GM23338 (cell line): ENCODE data around the gene TNPO1. TPM values are rescaled to one million over a fixed set of nuclear protein-coding genes. Genes with fewer than 3 reads are reported as not detected.
A peak's percentile ranks its signal among the peaks of the same experiment; 100 is the strongest.

Source experiments
- ATAC-seq: fragments of 200-7000 bp; cut with Tn5 transposase; 3 replicates; pipeline ENCODE4 v1.9.1; 2020
- DNase-seq: peaks from one replicate; pipeline ENCODE4 v3.0.0-alpha.2; 2015; ENCODE audit warnings: low spot score
- H2AFZ ChIP-seq: fragments of 200-600 bp; sonication (generic); 2 replicates; pipeline ENCODE4 v1.8.0; 2016; ENCODE audit warnings: antibody characterized with exemption, mild to moderate bottlenecking, moderate library complexity
- H3F3A ChIP-seq: fragments of 200-600 bp; sonication (generic); replicated peaks from 2 replicates; pipeline ENCODE4 v1.8.0; 2017; ENCODE audit warnings: antibody characterized with exemption, mixed run types, low read depth
- H3K27ac ChIP-seq: fragments of 200-600 bp; sonication (generic); 2 replicates; pipeline ENCODE4 v1.6.1; 2016; ENCODE audit warnings: low read depth
- H3K27me3 ChIP-seq: fragments of 200-600 bp; sonication (generic); 2 replicates; pipeline ENCODE4 v1.8.0; 2016; ENCODE audit warnings: mild to moderate bottlenecking, mixed run types, moderate library complexity; ENCODE audit not compliant: insufficient read depth
- H3K36me3 ChIP-seq: fragments of 200-600 bp; sonication (generic); 2 replicates; pipeline ENCODE4 v1.8.0; 2016; ENCODE audit warnings: mild to moderate bottlenecking; ENCODE audit not compliant: insufficient read depth
- H3K4me1 ChIP-seq: fragments of 200-600 bp; sonication (generic); 2 replicates; pipeline ENCODE4 v1.8.0; 2016; ENCODE audit warnings: mild to moderate bottlenecking, moderate library complexity; ENCODE audit not compliant: insufficient read depth
- H3K4me2 ChIP-seq: fragments of 200-600 bp; sonication (generic); 2 replicates; pipeline ENCODE4 v1.7.1; 2017; ENCODE audit warnings: mixed run types
- H3K4me3 ChIP-seq: fragments of 200-600 bp; sonication (generic); 2 replicates; pipeline ENCODE4 v1.6.1; 2016; ENCODE audit warnings: mixed run types
- H3K79me2 ChIP-seq: fragments of 200-600 bp; sonication (generic); replicated peaks from 2 replicates; pipeline ENCODE4 v1.8.0; 2017; ENCODE audit warnings: mild to moderate bottlenecking; ENCODE audit not compliant: insufficient read depth
- H3K9me2 ChIP-seq: fragments of 200-600 bp; sonication (generic); 2 replicates; pipeline ENCODE4 v1.8.0; 2017; ENCODE audit not compliant: insufficient read depth
- H4K20me1 ChIP-seq: fragments of 200-600 bp; sonication (generic); replicated peaks from 2 replicates; pipeline ENCODE4 v1.8.0; 2017; ENCODE audit warnings: mild to moderate bottlenecking; ENCODE audit not compliant: insufficient read depth
- H3K27ac Mint-ChIP-seq: 2 replicates; pipeline ENCODE4 v1.8.0; 2020; ENCODE audit warnings: inconsistent platforms, mild to moderate bottlenecking, moderate library complexity, mixed read lengths
- H3K27me3 Mint-ChIP-seq: 3 replicates; pipeline ENCODE4 v1.8.0; 2022; ENCODE audit warnings: low read depth, mild to moderate bottlenecking, moderate library complexity, mixed read lengths, inconsistent platforms; ENCODE audit not compliant: insufficient read depth, poor library complexity
- H3K36me3 Mint-ChIP-seq: 3 replicates; pipeline ENCODE4 v1.8.0; 2021; ENCODE audit warnings: low read depth, mild to moderate bottlenecking, inconsistent platforms, moderate library complexity, mixed read lengths
- H3K4me1 Mint-ChIP-seq: 3 replicates; pipeline ENCODE4 v1.8.0; 2020; ENCODE audit warnings: mild to moderate bottlenecking, inconsistent platforms, mixed read lengths
- H3K4me3 Mint-ChIP-seq: 3 replicates; pipeline ENCODE4 v1.8.0; 2021; ENCODE audit warnings: moderate library complexity, mild to moderate bottlenecking, inconsistent platforms, mixed read lengths
- H3K9me3 Mint-ChIP-seq: 3 replicates; pipeline ENCODE4 v1.8.0; 2020; ENCODE audit warnings: moderate library complexity, mild to moderate bottlenecking, inconsistent platforms, mixed read lengths
- CREB1 ChIP-seq: fragments of 250-450 bp; sonication (Bioruptor Pico); IDR thresholded peaks from 2 replicates; pipeline ENCODE4 v1.5.0; 2020; ENCODE audit warnings: low read depth, mild to moderate bottlenecking, moderate library complexity
- CTCF ChIP-seq, 2 experiments: fragments of 200-600 bp in 1 of 2; sonication (generic) in 1 of 2; conservative IDR thresholded peaks; 2 replicates each; pipeline versions ENCODE4 v1.5.1 to v1.6.1; 2016 to 2017; ENCODE audit warnings: antibody characterized with exemption in 2 of 2, low read depth in 2 of 2, mild to moderate bottlenecking in 2 of 2, moderate library complexity in 1 of 2
- EZH2phosphoT487 ChIP-seq: fragments of 200-600 bp; sonication (generic); IDR thresholded peaks from one replicate; pipeline ENCODE4 v1.8.1; 2018; ENCODE audit warnings: antibody characterized with exemption; ENCODE audit not compliant: unreplicated experiment
- JUNB ChIP-seq: IDR thresholded peaks from one replicate; pipeline ENCODE4 v1.6.1; 2016; ENCODE audit warnings: antibody characterized with exemption; ENCODE audit not compliant: unreplicated experiment
- NANOG ChIP-seq: IDR thresholded peaks from 2 replicates; pipeline ENCODE4 v1.6.1; 2016; ENCODE audit warnings: antibody characterized with exemption, borderline replicate concordance
- STAT1 ChIP-seq: IDR thresholded peaks from one replicate; pipeline ENCODE4 v1.6.1; 2016; ENCODE audit warnings: antibody characterized with exemption; ENCODE audit not compliant: unreplicated experiment
- ZNF114 ChIP-seq: fragments of 250-450 bp; sonication (Bioruptor Pico); IDR thresholded peaks from 2 replicates; pipeline ENCODE4 v1.5.0; 2020; ENCODE audit warnings: mild to moderate bottlenecking, moderate library complexity
- ZNF331 ChIP-seq: fragments of 250-450 bp; sonication (Bioruptor Pico); IDR thresholded peaks from 2 replicates; pipeline ENCODE4 v1.5.0; 2020; ENCODE audit warnings: low read depth, mild to moderate bottlenecking, moderate library complexity
- ZNF462 ChIP-seq: fragments of 250-450 bp; sonication (Bioruptor Pico); IDR thresholded peaks from 2 replicates; pipeline ENCODE4 v1.5.0; 2020; ENCODE audit warnings: mild to moderate bottlenecking, moderate library complexity
- polyA plus RNA-seq: library from polyadenylated mRNA; unstranded; fragments of >200 nt; fragmentation: Nextera tagmentation; extraction: Ambion mirVana; gene quantifications from 2 replicates; pipeline ENCODE4 v1.2.1, GENCODE V29; 2016
- total RNA-seq: library from RNA; depleted of rRNA; stranded (reverse); fragments of >200 nt; shearing (Covaris generic); gene quantifications from 2 replicates; pipeline ENCODE4 v1.2.3, GENCODE V29; 2014
- TF ChIP-seq, protein P1 (sequence below): IDR thresholded peaks from 2 replicates; pipeline ENCODE4 v1.6.1; 2016; ENCODE audit warnings: antibody characterized with exemption

TNPO1 gene
- total and polyA plus RNA-seq, 2 experiments from 2014 or later, result 117 to 197 TPM

GRCh38 chr5:72767289-72768010 is 49.0 kb upstream of the TNPO1 start:
- ATAC-seq (peak; percentile 87), DNase-seq (peak; percentile 55)
- no peaks in the 10 kb centered on the region for H3K4me1 ChIP-seq
- H3K4me3 Mint-ChIP-seq, result no peak overlapping the region
- no peaks in the 10 kb centered on the region for H3K36me3 Mint-ChIP-seq
- no peaks in the 10 kb centered on the region for H3F3A ChIP-seq
- no peaks in the 10 kb centered on the region for H3K4me1 Mint-ChIP-seq
- no peaks in the 10 kb centered on the region for H3K27me3 Mint-ChIP-seq
- H3K9me3 Mint-ChIP-seq, result no peaks in the 10 kb centered on the region
- H4K20me1 ChIP-seq, result no peaks in the 10 kb centered on the region; the same call in 1 of the 2 replicates
- TF ChIP-seq EZH2phosphoT487 (no peak), CTCF (conservative IDR thresholded peaks at IDR 0.05; ENCODE audit: low read depth in 2 of 2) (0 out of 4 replicates have a peak, but pooled peaks of 1 of the 2 experiments have one; percentile 22), NANOG (no peak), JUNB (no peak)
- H3K79me2 ChIP-seq, result no peaks in the 10 kb centered on the region
- H3K27ac Mint-ChIP-seq, result no peak overlapping the region
- H2AFZ ChIP-seq, result peak overlapping the region; percentile 44; the same call in 1 of the 2 replicates
- no peak overlapping the region for H3K4me3 ChIP-seq
- H3K9me2 ChIP-seq, result no peaks in the 10 kb centered on the region
- H3K27me3 ChIP-seq, result no peaks in the 10 kb centered on the region
- H3K4me2 ChIP-seq, result no peak overlapping the region
- no peaks in the 10 kb centered on the region for H3K36me3 ChIP-seq
- no peak overlapping the region for H3K27ac ChIP-seq

GRCh38 chr5:72770266-72770665 is 46.2 kb upstream of the TNPO1 start:
- Histone ChIP-seq H3K9me2 (0 out of 2 replicates have a peak, but pooled peaks cover 2% of the 10 kb centered on the region), H3K4me2 (no peak overlapping the region), H3K36me3 (no peaks in the 10 kb centered on the region), H3K79me2 (no peaks in the 10 kb centered on the region), H3K27me3 (no peaks in the 10 kb centered on the region), H3K4me1 (no peaks in the 10 kb centered on the region), H3K27ac (no peak overlapping the region), H2AFZ (no peak overlapping the region; the same call in 1 of the 2 replicates), H3K4me3 (no peak overlapping the region), H4K20me1 (no peaks in the 10 kb centered on the region), H3F3A (no peaks in the 10 kb centered on the region)
- H3K4me3 Mint-ChIP-seq, result no peak overlapping the region
- DNase-seq, result no peak
- no peaks in the 10 kb centered on the region for H3K4me1 Mint-ChIP-seq
- H3K27ac Mint-ChIP-seq, result no peak overlapping the region
- H3K9me3 Mint-ChIP-seq, result no peaks in the 10 kb centered on the region
- H3K27me3 Mint-ChIP-seq, result no peaks in the 10 kb centered on the region
- ATAC-seq, result no peak
- H3K36me3 Mint-ChIP-seq, result no peaks in the 10 kb centered on the region
- TF ChIP-seq EZH2phosphoT487 (no peak), STAT1 (no peak), ZNF331 (CRISPR knock-in tag) (no peak), ZNF114 (CRISPR knock-in tag) (no peak), CREB1 (CRISPR knock-in tag) (no peak), ZNF462 (CRISPR knock-in tag) (no peak)
- TF ChIP-seq, protein P1, sequence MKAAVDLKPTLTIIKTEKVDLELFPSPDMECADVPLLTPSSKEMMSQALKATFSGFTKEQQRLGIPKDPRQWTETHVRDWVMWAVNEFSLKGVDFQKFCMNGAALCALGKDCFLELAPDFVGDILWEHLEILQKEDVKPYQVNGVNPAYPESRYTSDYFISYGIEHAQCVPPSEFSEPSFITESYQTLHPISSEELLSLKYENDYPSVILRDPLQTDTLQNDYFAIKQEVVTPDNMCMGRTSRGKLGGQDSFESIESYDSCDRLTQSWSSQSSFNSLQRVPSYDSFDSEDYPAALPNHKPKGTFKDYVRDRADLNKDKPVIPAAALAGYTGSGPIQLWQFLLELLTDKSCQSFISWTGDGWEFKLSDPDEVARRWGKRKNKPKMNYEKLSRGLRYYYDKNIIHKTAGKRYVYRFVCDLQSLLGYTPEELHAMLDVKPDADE, result no peak
